ENCODE measurements around the gene GRIFIN. TPM values are rescaled to one million over a fixed set of nuclear protein-coding genes. Genes with fewer than 3 reads are reported as not detected.
A peak's percentile ranks its signal among the peaks of the same experiment; 100 is the strongest.

The GRIFIN gene
- total RNA-seq, 1 donor from 2014 or later, result not detected

DNA sequence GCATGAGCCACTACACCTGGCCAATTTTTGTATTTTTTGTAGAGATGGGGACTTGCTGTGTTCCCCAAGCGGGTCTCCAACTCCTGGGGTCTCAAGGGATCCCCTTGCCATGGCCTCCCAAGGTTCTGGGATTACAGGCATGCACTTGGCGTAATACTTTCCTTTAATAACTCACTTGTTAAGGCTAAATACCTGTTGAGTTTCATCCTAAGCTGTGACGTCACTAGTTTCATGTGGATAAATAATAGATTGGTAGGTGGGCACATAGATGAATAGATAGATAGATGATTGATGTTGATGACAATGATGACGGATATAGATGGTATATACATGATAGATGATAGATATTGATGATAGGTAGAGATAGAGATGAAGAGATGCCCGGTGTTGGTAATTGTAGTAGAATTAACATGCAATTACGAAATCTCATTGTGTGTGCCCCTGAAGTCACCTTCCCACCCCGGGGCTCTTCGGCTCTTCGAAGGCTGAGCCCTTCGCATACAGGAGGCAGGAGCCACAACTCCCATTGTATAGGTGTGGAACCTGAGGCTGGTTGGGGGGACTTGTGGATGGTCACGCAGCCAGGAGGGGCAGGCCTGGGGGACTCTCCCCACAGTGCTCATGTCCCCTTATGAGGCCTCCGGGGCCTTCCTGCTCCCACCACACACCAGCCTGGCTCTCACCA is 2.6 kb downstream of the GRIFIN start:
- Mint-ChIP-seq H3K27me3 (ENCODE audit: low read depth, unreplicated experiment) (peaks cover 2% of the 10 kb centered on the region), H3K4me1 (ENCODE audit: low read depth, unreplicated experiment) (peaks cover 10% of the 10 kb centered on the region), H3K27ac (ENCODE audit: unreplicated experiment) (no peak overlapping the region), H3K36me3 (ENCODE audit: low read depth, unreplicated experiment) (no peaks in the 10 kb centered on the region), H3K4me3 (ENCODE audit: unreplicated experiment) (no peak overlapping the region), H3K9me3 (ENCODE audit: unreplicated experiment) (no peaks in the 10 kb centered on the region)
- Histone ChIP-seq H3K9me3 (ENCODE audit: insufficient read depth, low read depth, low read length) (no peaks in the 10 kb centered on the region), H3K27me3 (ENCODE audit: insufficient read depth, low read length) (no peaks in the 10 kb centered on the region), H2AFZ (ENCODE audit: low read depth, low read length) (no peak overlapping the region), H3K79me2 (ENCODE audit: insufficient read depth, low read length) (no peaks in the 10 kb centered on the region), H3K36me3 (ENCODE audit: insufficient read depth, low read length) (no peaks in the 10 kb centered on the region), H3K4me2 (ENCODE audit: low read length) (no peak overlapping the region), H3K9ac (ENCODE audit: low read length) (no peak overlapping the region), H3K4me1 (ENCODE audit: insufficient read depth, low read length) (peaks cover 24% of the 10 kb centered on the region), H4K20me1 (ENCODE audit: insufficient read depth, low read length) (no peaks in the 10 kb centered on the region), H3K4me3 (ENCODE audit: insufficient read depth, low read depth, low read length) (no peak overlapping the region), H3K27ac (ENCODE audit: low read depth, low read length) (no peak overlapping the region)
- FAIRE-seq (no peak), DNase-seq (ENCODE audit: low read depth) (no peak)
- TF ChIP-seq EZH2 (IDR thresholded peaks at IDR 0.05; ENCODE audit: insufficient read depth, low read length), result no peak
- TF ChIP-seq, protein P1, sequence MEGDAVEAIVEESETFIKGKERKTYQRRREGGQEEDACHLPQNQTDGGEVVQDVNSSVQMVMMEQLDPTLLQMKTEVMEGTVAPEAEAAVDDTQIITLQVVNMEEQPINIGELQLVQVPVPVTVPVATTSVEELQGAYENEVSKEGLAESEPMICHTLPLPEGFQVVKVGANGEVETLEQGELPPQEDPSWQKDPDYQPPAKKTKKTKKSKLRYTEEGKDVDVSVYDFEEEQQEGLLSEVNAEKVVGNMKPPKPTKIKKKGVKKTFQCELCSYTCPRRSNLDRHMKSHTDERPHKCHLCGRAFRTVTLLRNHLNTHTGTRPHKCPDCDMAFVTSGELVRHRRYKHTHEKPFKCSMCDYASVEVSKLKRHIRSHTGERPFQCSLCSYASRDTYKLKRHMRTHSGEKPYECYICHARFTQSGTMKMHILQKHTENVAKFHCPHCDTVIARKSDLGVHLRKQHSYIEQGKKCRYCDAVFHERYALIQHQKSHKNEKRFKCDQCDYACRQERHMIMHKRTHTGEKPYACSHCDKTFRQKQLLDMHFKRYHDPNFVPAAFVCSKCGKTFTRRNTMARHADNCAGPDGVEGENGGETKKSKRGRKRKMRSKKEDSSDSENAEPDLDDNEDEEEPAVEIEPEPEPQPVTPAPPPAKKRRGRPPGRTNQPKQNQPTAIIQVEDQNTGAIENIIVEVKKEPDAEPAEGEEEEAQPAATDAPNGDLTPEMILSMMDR (IDR thresholded peaks at IDR 0.05; ENCODE audit: insufficient read depth, low read depth, low read length), result no peak

DNA sequence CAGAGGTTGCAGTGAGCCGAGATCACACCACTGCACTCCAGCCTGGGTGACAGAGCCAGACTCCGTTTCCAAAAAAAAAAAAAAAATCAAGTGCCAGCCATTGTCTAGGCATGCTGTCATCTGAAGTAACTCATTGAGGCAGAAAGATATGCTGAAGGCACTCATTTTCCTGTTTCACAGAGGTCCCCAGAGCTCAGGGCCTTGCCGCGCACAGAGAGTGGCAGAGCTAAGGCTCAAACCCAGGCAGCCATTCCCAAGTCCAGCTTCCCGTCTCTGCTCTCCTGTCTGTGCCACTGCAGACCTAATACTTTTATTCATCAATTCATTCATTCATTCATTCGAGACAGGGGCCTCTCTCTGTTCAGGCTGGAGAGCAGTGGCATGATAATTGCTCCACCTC is 3.5 kb downstream of the GRIFIN start:
- H3K4me2 ChIP-seq (ENCODE audit: low read length), result no peak overlapping the region
- no peaks in the 10 kb centered on the region for H4K20me1 ChIP-seq (ENCODE audit: insufficient read depth, low read length)
- peaks cover 10% of the 10 kb centered on the region for H3K4me1 Mint-ChIP-seq (ENCODE audit: low read depth, unreplicated experiment)
- H3K36me3 Mint-ChIP-seq (ENCODE audit: low read depth, unreplicated experiment), result no peaks in the 10 kb centered on the region
- no peak overlapping the region for H3K27ac ChIP-seq (ENCODE audit: low read depth, low read length)
- no peak overlapping the region for H3K4me3 ChIP-seq (ENCODE audit: insufficient read depth, low read depth, low read length)
- H2AFZ ChIP-seq (ENCODE audit: low read depth, low read length), result no peak overlapping the region
- no peak overlapping the region for H3K4me3 Mint-ChIP-seq (ENCODE audit: unreplicated experiment)
- no peaks in the 10 kb centered on the region for H3K27me3 ChIP-seq (ENCODE audit: insufficient read depth, low read length)
- FAIRE-seq (no peak), DNase-seq (ENCODE audit: low read depth) (no peak)
- H3K27me3 Mint-ChIP-seq (ENCODE audit: low read depth, unreplicated experiment), result peaks cover 2% of the 10 kb centered on the region
- H3K9me3 ChIP-seq (ENCODE audit: insufficient read depth, low read depth, low read length), result no peaks in the 10 kb centered on the region
- no peak overlapping the region for H3K9ac ChIP-seq (ENCODE audit: low read length)
- TF ChIP-seq EZH2 (IDR thresholded peaks at IDR 0.05; ENCODE audit: insufficient read depth, low read length), result no peak
- TF ChIP-seq, protein P1 (IDR thresholded peaks at IDR 0.05; ENCODE audit: insufficient read depth, low read depth, low read length), result no peak
- no peaks in the 10 kb centered on the region for H3K36me3 ChIP-seq (ENCODE audit: insufficient read depth, low read length)
- H3K79me2 ChIP-seq (ENCODE audit: insufficient read depth, low read length), result no peaks in the 10 kb centered on the region
- no peak overlapping the region for H3K27ac Mint-ChIP-seq (ENCODE audit: unreplicated experiment)
- H3K9me3 Mint-ChIP-seq (ENCODE audit: unreplicated experiment), result no peaks in the 10 kb centered on the region
- H3K4me1 ChIP-seq (ENCODE audit: insufficient read depth, low read length), result peaks cover 15% of the 10 kb centered on the region

- TF ChIP-seq EZH2 (IDR thresholded peaks at IDR 0.05; ENCODE audit: insufficient read depth, low read length), result no peak
- TF ChIP-seq, protein P1 (IDR thresholded peaks at IDR 0.05; ENCODE audit: insufficient read depth, low read depth, low read length), result no peak
- Histone ChIP-seq H3K4me2 (ENCODE audit: low read length) (peak overlapping the region; percentile 19), H3K36me3 (ENCODE audit: insufficient read depth, low read length) (no peaks in the 10 kb centered on the region), H4K20me1 (ENCODE audit: insufficient read depth, low read length) (no peaks in the 10 kb centered on the region), H3K4me3 (ENCODE audit: insufficient read depth, low read depth, low read length) (no peak overlapping the region), H3K9me3 (ENCODE audit: insufficient read depth, low read depth, low read length) (no peaks in the 10 kb centered on the region), H2AFZ (ENCODE audit: low read depth, low read length) (peak overlapping the region; percentile 60), H3K4me1 (ENCODE audit: insufficient read depth, low read length) (peaks cover 11% of the 10 kb centered on the region), H3K27ac (ENCODE audit: low read depth, low read length) (no peak overlapping the region), H3K79me2 (ENCODE audit: insufficient read depth, low read length) (no peaks in the 10 kb centered on the region), H3K9ac (ENCODE audit: low read length) (peak overlapping the region; percentile 6), H3K27me3 (ENCODE audit: insufficient read depth, low read length) (no peaks in the 10 kb centered on the region)
- no peaks in the 10 kb centered on the region for H3K36me3 Mint-ChIP-seq (ENCODE audit: low read depth, unreplicated experiment)
- no peaks in the 10 kb centered on the region for H3K9me3 Mint-ChIP-seq (ENCODE audit: unreplicated experiment)
- H3K4me3 Mint-ChIP-seq (ENCODE audit: unreplicated experiment), result no peak overlapping the region
- peaks cover 9% of the 10 kb centered on the region for H3K4me1 Mint-ChIP-seq (ENCODE audit: low read depth, unreplicated experiment)
- FAIRE-seq, result no peak
- peaks cover 2% of the 10 kb centered on the region for H3K27me3 Mint-ChIP-seq (ENCODE audit: low read depth, unreplicated experiment)
- DNase-seq (ENCODE audit: low read depth), result no peak
- no peak overlapping the region for H3K27ac Mint-ChIP-seq (ENCODE audit: unreplicated experiment)
Observed at GRCh38 chr7:2471396-2471795, 4.8 kb downstream of the GRIFIN start.

Data from astrocyte (in vitro differentiated cells and primary cell).